Glutamatergic neuron (in vitro differentiated cells): Measurements from ENCODE around the gene KLHL14. TPM values are rescaled to one million over a fixed set of nuclear protein-coding genes. Genes with fewer than 3 reads are reported as not detected.

Experiments
- DNase-seq: peaks from one replicate; pipeline ENCODE4 v3.0.0; 2022
- H3K27ac Mint-ChIP-seq: one replicate; pipeline ENCODE4 v1.8.0; 2020; ENCODE audit warnings: mild to moderate bottlenecking, mixed read lengths, inconsistent platforms; ENCODE audit not compliant: unreplicated experiment
- H3K27me3 Mint-ChIP-seq: one replicate; pipeline ENCODE4 v1.8.0; 2020; ENCODE audit warnings: mild to moderate bottlenecking, moderate library complexity, mixed read lengths, inconsistent platforms; ENCODE audit not compliant: unreplicated experiment
- H3K36me3 Mint-ChIP-seq: one replicate; pipeline ENCODE4 v1.8.0; 2020; ENCODE audit warnings: mild to moderate bottlenecking, mixed read lengths, inconsistent platforms; ENCODE audit not compliant: unreplicated experiment
- H3K4me1 Mint-ChIP-seq: one replicate; pipeline ENCODE4 v1.8.0; 2020; ENCODE audit warnings: mild to moderate bottlenecking, low read depth, mixed read lengths, inconsistent platforms; ENCODE audit not compliant: unreplicated experiment
- H3K4me3 Mint-ChIP-seq: one replicate; pipeline ENCODE4 v1.8.0; 2020; ENCODE audit warnings: mild to moderate bottlenecking, mixed read lengths, inconsistent platforms; ENCODE audit not compliant: unreplicated experiment
- H3K9me3 Mint-ChIP-seq: one replicate; pipeline ENCODE4 v1.8.0; 2020; ENCODE audit warnings: mild to moderate bottlenecking, moderate library complexity, mixed read lengths, inconsistent platforms; ENCODE audit not compliant: unreplicated experiment
- long read RNA-seq: library from polyadenylated mRNA; unstranded; transcript quantifications from one replicate; pipeline ENCODE4 v2.0.0, GENCODE V29; 2020; ENCODE audit not compliant: unreplicated experiment
- total RNA-seq: library from RNA; stranded (reverse); fragmentation: NEBNext Ultra II Directional; extraction: Animal tissue kit (Norgen Biotek cat#: 25700); gene quantifications from one replicate; pipeline ENCODE4 v1.2.1, GENCODE V29; 2021; ENCODE audit not compliant: unreplicated experiment
- TF ChIP-seq, protein P1 (sequence below): fragments of 200-600 bp; sonication (generic); IDR thresholded peaks from one replicate; pipeline ENCODE4 v1.5.0; 2021; ENCODE audit not compliant: partially characterized antibody, unreplicated experiment

The KLHL14 gene, protein sequence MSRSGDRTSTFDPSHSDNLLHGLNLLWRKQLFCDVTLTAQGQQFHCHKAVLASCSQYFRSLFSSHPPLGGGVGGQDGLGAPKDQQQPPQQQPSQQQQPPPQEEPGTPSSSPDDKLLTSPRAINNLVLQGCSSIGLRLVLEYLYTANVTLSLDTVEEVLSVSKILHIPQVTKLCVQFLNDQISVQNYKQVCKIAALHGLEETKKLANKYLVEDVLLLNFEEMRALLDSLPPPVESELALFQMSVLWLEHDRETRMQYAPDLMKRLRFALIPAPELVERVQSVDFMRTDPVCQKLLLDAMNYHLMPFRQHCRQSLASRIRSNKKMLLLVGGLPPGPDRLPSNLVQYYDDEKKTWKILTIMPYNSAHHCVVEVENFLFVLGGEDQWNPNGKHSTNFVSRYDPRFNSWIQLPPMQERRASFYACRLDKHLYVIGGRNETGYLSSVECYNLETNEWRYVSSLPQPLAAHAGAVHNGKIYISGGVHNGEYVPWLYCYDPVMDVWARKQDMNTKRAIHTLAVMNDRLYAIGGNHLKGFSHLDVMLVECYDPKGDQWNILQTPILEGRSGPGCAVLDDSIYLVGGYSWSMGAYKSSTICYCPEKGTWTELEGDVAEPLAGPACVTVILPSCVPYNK
- not detected for total RNA-seq
- long read RNA-seq, result 0 reads

DNA sequence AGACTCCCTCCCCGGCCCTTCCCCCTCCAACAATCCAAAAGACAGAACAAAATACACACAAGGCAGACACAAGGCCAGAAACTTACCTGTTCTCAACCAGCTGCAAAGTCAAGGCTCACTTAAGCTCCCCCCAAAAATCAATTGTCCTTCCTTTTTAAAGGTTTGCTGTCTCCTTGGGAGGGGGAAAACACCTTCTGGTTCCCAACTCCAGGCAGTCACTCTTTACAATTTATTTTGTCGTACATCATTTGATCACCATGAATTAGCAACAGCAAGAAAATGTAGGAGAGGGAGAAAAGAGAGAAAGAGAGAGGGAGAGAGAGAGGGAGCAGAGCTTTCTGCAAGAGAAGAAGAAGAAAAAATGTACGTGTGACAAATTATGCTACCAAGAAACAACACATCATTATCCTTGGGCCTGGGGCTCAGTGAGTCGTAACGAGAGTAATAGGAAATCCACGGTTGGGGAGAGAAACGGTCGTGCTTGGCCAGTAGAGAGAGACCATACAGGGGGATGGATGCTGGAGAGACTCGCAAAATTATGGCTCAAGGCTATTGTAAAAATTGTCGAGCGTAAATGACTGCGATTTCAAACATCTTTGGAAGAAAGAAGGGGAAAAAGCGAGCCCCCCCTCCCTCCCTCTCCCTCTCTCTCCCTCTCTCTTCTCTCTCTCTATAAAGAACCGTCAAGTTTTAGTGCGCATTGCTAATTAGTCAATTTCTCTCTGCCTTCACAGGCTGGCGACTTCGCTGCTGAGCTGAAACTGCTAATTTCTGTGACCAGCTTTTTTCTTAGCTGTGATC is at the start of gene KLHL14:
TSS of gene KLHL14 (minus strand) at position 443 of the 801 bp plus-strand sequence. CDS start 2,432 bp downstream, outside the sequence.
- Mint-ChIP-seq H3K27me3 (peaks cover 16% of the 10 kb centered on the region), H3K36me3 (no peaks in the 10 kb centered on the region), H3K4me1 (peaks cover 7% of the 10 kb centered on the region), H3K9me3 (peaks cover 2% of the 10 kb centered on the region), H3K4me3 (peak within 1 kb of the TSS; percentile 53), H3K27ac (no peak within 1 kb of the TSS)
- no peak for DNase-seq
- TF ChIP-seq, protein P1, sequence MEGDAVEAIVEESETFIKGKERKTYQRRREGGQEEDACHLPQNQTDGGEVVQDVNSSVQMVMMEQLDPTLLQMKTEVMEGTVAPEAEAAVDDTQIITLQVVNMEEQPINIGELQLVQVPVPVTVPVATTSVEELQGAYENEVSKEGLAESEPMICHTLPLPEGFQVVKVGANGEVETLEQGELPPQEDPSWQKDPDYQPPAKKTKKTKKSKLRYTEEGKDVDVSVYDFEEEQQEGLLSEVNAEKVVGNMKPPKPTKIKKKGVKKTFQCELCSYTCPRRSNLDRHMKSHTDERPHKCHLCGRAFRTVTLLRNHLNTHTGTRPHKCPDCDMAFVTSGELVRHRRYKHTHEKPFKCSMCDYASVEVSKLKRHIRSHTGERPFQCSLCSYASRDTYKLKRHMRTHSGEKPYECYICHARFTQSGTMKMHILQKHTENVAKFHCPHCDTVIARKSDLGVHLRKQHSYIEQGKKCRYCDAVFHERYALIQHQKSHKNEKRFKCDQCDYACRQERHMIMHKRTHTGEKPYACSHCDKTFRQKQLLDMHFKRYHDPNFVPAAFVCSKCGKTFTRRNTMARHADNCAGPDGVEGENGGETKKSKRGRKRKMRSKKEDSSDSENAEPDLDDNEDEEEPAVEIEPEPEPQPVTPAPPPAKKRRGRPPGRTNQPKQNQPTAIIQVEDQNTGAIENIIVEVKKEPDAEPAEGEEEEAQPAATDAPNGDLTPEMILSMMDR, result no peak

DNA sequence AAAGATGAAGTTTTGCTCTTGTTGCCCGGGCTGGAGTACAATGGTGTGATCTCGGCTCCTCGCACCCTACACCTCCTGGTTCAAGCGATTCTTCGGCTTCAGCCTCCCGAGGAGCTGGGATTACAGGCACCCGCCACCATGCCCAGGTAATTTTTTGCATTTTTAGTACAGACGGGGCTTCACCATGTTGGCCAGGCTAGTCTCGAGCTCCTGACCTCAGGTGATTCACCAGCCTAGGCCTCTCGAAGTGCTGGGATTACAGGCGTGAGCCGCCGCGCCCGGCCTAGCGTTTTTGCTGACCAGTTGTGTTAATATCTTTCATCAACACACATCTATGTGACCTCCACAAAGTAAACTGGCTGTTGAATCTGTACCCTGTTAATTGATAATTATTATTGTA is 49.4 kb upstream of the KLHL14 start:
- TF ChIP-seq, protein P1, result no peak
- no peak overlapping the region for H3K27ac Mint-ChIP-seq
- H3K9me3 Mint-ChIP-seq, result no peaks in the 10 kb centered on the region
- H3K36me3 Mint-ChIP-seq, result no peaks in the 10 kb centered on the region
- H3K4me1 Mint-ChIP-seq, result no peaks in the 10 kb centered on the region
- H3K4me3 Mint-ChIP-seq, result no peak overlapping the region
- H3K27me3 Mint-ChIP-seq, result no peaks in the 10 kb centered on the region
- DNase-seq, result no peak

DNA sequence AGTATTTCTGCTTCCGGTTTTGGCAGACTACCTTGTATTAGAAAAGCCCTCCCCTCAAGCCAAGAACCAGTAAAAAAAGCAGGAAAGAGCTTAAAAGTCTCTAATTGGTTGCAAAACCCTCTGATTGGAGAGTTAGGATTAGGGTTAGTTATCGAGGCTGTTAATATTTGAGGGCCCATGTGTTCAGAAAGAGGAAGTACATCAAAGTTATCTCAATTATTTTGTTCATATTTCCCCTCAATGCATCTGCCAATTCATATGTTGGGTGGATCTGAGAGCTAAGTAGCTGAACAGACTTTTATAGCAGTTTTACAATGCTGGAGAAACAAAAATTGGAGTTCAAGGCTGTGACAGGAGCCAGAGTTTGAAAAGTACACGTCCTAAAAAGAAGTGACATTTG is 43.1 kb upstream of the KLHL14 start:
- Mint-ChIP-seq H3K9me3 (no peaks in the 10 kb centered on the region), H3K27me3 (no peaks in the 10 kb centered on the region), H3K4me1 (no peaks in the 10 kb centered on the region), H3K27ac (no peak overlapping the region), H3K4me3 (no peak overlapping the region), H3K36me3 (no peaks in the 10 kb centered on the region)
- no peak for DNase-seq
- TF ChIP-seq, protein P1, result no peak

DNA sequence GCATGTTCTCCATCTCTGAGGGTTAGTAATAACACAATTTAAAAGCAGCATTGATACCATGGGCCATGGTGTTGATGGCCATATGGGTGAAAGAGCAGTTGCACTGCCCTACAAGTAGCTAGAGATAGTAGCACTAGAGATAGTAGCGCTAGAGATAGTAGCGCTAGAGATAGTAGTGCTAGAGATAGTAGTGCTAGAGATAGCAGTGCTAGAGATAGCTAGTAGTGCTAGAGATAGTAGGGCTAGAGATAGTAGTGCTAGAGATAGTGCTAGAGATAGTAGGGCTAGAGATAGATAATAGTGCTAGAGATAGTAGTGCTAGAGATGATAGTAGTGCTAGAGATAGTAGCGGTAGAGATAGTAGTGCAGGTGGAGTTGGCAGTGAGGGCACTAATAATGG is 39.5 kb upstream of the KLHL14 start:
- Mint-ChIP-seq H3K4me1 (no peaks in the 10 kb centered on the region), H3K27me3 (no peaks in the 10 kb centered on the region), H3K9me3 (no peaks in the 10 kb centered on the region), H3K4me3 (no peak overlapping the region), H3K36me3 (no peaks in the 10 kb centered on the region), H3K27ac (no peak overlapping the region)
- TF ChIP-seq, protein P1, result no peak
- DNase-seq, result no peak
